HuH-7 (cell line): ENCODE results near the gene BAHD1.

ENCODE experiments used
- DNase-seq: peaks from one replicate; pipeline ENCODE4 v3.0.0; 2011; ENCODE audit warnings: low spot score

The BAHD1 gene

DNA sequence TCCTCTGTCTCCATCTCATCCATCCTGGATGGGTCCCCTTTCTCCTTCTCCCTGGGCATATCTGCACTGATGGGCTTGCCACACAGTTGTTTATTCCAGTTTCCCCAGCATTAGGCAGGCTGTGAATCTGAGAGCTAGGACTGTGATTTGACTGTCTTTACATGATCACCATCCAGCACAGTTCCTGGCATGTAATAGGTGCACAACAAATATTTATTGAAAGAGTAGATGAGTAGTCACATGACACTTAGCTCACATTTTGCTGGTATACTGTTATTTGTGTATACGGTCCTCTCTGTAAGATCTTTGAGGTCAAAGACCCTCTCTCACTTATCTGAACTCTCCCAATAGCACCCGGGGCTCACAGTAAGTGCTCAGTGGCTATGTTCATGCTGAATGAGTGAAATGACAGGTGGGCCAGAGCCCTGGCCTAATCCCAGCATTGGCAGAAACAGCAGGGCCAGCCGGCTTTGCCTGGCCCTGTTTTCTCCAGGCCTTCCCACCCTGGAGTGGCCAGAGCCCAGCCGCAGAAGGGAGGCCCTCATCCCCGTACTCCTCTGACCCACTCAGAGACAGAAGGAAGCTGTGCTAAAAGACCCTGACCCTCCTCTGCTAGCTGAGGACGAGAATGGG, 16.2 kb upstream of the BAHD1 start:
- no peak for DNase-seq

GRCh38 chr15:40425681-40426080, 15.1 kb upstream of the BAHD1 start:
- DNase-seq = no peak

DNA sequence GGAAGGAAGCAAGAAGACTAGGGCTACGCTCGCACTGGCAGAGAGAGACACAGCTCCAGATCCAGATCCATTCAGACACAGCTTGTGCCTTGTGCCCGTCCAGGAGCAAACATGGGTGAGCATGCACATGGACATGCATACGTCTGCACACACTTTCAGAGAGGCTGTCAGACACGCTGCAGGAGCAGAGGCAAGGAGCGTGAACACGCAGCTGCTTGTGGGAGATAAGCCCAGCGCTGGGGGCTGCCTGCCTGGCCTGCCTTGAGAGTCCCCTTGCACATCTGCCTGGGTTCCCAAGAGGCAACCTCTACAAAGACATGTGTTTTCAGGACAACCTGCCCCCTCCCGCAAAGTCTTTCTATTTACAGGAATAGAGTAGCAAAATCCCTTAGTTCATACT, 13.6 kb upstream of the BAHD1 start:
- no peak for DNase-seq

GRCh38 chr15:40428185-40428584, 12.6 kb upstream of the BAHD1 start:
- no peak for DNase-seq

DNA sequence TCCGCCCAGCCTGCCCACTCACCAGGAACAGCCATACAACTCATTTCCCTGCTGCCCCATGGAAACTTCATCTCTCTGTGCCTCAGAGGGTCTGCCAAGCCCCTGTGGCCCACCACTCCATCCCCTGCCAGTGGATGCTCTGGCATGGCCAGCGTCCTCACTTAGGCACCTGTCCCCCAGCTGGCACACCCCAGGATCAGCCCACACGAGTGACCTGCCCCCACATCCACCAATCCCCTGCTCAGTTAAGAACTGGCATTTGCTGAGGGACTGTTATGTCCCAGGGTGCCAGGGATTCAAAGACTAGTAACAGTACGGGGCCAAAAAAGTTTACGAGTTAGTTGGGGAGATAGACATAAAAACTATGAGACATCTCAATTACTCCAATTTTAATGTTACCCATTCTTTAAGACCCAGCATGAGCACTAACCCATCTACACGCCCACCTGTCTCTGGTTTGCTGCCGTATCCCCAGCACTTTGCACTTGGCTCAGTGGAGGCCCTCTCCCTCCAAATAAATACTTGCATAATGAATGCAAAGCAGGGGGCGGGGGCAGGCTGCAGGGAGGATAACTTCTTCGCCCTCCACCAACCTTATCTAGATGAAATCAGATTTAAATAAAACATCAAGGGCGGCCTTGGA, 11.6 kb upstream of the BAHD1 start:
- no peak for DNase-seq

DNA sequence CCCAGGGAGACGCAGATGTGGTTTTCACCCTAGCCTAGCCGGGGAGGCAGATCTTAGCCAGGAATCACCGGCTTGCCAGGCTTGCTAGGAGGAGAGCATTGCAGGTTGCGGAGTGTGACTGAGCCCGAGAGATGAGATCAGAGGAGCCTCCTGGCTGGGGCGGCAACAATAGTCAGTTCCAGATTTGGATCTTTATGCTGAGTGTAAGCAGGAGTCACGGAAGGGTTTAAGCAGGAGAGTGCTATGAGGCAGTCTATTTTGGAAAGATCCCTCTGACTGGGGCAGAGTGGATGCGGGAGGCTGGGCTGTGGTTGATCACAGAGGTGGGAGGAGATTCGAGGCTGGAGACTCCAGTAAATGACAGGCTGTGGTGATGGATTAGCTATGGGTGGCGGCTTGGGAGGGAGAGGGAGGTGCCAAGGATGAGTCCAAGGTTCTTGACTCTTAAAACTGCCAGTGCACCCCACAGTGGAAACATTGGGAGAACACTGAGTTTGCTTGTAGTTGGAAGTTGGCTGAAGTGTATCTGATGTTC, 10.4 kb upstream of the BAHD1 start:
- DNase-seq = no peak

DNA sequence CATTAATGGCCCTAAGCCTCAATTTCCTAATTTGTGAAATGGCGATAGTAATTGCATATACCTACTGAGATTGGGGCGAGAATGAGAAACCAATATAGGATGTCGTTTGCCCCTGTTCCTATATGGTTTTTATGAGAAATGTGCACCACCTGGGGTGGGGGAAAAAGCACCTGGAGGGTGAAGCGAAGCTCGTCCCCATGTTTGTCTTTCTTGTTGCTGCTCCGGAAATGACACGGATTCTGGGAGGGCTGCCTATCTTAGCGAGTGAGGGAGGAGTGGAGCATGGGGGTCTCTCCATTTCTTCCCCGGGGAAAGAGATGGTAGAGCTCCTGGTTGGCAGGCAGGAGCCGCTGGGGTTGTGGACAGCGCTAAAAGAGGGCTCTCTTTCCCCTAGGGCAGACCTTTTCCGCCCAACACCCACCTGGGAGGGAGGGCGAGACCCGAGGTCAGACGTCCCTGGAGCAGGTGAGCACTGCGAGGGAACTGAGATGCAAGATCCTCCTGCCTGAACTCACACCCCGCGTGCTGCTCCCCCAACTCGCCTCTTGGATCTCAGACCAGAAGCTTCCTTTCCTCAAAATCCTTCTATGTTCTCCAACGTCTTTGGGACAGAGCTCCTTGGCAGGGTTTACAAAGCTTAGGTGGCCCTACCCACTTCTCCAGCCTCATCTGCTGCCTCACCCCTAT, 5.6 kb upstream of the BAHD1 start:
- no peak for DNase-seq

DNA sequence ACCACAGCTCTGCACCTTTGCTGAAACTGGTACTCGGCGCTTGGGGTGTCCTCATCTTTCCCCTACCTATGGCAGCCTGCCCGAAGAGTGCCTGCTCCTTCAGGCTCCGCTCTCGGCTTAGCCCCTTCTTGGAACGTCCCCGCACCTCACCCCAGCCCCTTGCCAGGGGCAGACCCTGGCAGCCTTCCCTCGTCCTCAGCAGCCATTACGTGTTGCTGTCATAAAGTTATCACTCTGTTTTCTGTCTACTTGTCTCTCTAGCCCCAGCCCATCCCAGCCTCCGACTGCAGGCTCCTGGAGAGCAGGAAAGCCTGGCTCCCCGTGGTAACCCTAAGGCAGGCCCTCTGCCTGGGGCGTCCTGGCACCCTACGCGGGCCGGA, 5.1 kb upstream of the BAHD1 start:
- no peak for DNase-seq

- DNase-seq = peak; percentile 56
Measured at GRCh38 chr15:40436116-40436891, 4.4 kb upstream of the BAHD1 start.

GRCh38 chr15:40436892-40437751, 3.6 kb upstream of the BAHD1 start:
- DNase-seq = no peak

GRCh38 chr15:40437752-40438687, 2.7 kb upstream of the BAHD1 start:
- DNase-seq = no peak

GRCh38 chr15:40438712-40439111, 2.0 kb upstream of the BAHD1 start:
- DNase-seq = no peak

- DNase-seq = no peak
Measured at GRCh38 chr15:40439461-40439959, 1.2 kb upstream of the BAHD1 start.

DNA sequence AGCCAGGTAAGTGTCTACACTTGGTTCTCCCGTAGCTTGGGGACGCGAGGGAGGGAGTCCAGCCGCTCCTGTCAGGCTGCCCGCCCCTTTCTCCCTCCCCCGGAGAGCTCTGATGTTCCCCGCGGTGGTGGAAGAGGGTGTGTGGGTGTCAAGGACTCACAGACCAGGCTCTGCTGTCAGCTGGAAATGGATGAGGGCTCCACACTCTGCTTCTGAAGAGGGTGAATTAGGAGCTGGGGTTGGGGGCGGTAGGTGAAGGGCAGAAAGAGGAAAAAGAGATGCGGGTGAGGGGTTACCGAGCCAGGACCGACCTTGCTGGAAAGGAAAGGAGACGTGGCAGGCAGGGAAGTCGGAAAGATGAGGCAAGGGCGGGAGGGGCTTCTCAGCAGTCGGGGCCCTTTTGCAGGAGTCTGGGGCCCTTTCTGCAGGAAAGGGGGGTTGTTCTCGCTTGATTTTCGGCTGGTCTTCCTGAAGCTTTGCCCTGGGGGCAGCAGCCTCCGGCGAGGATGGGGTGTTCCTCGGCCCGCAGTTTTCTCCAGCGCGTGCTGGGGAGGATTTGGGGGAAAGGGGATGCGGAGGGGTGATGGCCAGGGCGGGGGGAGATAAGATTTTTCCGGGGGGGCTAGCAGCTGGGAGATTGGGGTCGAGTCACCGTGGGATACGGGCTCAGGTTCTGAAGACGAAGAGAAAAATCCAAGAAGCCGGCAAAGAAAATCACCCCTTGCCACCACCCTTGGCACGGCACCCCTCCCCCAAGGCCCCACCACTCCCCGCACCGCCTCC, 602 bp upstream of the BAHD1 start:
- DNase-seq = peak; percentile 49

DNA sequence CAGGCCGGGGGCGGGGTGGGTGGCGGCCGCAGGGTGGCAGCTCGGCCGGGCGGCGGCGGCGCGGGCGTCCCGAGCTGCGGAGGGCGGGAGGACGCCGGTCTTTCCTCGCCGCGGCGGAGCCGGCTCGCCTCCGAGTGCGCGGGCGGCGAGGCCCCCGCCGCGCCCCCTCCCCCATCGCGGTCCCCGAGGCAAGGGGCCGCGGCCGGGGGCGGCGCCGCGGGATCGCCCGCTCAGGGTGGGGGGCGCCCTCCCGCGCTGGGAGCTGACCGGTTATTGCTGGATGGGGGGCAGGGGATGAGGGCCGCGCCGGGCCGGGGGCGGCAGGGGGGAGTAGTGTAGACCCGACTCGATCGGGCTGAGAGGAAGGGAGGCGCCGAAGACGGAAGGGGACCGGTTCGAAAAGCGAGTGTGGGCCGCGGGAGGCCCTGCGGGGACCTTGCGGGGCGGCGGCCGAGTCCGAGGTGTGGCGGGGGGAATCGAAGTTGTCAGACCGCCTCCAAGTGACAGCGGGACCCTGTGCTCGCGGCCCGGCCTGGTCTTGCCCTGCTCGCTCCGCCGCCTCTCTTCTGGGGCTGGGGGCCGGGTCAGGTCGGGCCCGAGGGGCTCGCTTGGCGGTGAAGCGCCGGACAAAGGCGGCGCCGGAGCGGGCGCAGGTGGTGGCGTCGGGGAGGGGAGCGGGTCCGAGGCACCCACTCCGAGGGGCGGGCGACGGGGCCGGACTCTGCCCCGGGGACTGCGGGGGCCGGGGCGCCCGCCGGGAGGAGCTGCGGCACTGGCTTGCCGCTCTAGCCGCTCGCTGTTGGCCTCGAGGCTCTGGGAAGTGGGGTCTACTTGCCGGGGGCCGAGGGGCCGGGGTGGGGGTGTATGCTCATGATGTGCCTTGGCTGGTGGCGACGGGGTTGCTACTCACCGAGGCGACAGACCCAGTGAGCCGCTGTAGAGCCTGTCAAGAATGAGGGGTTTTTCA, 1.1 kb downstream of the BAHD1 start:
- DNase-seq = no peak

DNA sequence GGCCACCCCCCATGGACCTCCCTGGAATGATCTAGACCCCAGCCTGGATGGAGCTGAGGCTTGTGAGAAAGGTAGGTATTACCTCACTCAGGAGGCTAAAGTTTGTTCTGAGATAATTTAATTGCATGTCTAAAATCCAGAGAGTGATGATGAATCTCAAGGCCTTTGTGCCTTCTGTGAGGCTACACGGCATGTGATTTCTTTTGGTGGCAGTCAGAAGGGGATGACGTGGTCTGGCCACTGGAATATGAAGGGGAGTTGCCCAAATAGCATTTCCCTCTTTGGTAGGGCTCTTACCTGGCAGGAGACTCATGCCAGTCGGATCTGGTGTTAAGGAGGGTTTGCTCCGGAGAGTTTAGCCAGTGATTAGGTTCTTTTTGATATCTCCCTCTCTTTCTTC, 2.5 kb downstream of the BAHD1 start:
- no peak for DNase-seq

DNA sequence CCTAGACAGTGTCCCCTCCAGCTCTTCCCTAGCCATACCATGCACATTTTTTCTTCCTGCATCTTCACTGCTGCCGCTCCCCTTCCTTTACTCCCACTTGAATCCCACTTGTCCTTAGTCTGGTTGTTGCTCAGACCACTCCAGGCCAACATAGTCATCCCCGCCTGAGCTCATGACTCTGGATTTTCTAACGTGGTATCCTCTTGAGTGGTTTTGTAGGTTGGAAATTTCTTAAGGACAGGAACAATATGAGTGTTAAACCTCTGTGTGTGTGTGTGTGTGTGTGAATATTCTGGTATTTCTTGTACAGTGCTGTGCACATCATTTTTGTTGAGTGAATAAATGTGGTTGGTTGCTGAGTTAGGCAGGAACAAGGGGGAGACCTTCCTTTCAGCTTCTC, 3.1 kb downstream of the BAHD1 start:
- DNase-seq = no peak

DNA sequence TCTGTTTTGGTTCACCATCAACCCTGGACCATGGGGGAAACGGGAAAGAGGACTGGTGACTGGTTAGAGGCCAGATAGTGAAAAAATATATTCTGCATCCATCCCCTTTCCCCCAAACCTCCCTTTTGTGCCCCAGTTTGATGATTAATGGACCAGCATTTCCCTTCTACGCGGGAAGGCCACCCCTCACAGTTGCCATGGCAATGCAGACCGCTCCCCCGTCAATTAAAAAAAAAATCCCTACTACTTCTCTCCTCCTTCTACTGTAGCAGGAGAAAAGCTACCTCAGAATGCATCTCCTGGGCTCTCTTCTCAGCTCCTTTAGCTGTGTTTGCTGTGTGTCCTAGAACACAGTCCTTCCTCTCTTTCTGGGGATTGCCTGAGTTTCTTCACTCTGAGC, 4.0 kb downstream of the BAHD1 start:
- no peak for DNase-seq
